ENCODE measurements around the gene NXPH1. TPM values are rescaled to one million over a fixed set of nuclear protein-coding genes. Genes with fewer than 3 reads are reported as not detected.

Gene NXPH1
- total RNA-seq, 1 donor from 2014 or later = not detected

- Mint-ChIP-seq H3K27me3 (ENCODE audit: low read depth) (peaks cover 5% of the 10 kb centered on the region), H3K4me3 (ENCODE audit: unreplicated experiment) (no peak overlapping the region), H3K9me3 (ENCODE audit: low read depth) (no peaks in the 10 kb centered on the region), H3K36me3 (ENCODE audit: low read depth) (no peaks in the 10 kb centered on the region), H3K27ac (ENCODE audit: unreplicated experiment) (no peak overlapping the region), H3K4me1 (ENCODE audit: low read depth) (no peaks in the 10 kb centered on the region)
- DNase-seq (ENCODE audit: low spot score) = no peak
- TF ChIP-seq CTCF (IDR thresholded peaks at IDR 0.05) = no peak
These were observed 156.8 kb downstream of the NXPH1 start for GRCh38 chr7:8590225-8590624.

- TF ChIP-seq CTCF (IDR thresholded peaks at IDR 0.05) = no peak
- Mint-ChIP-seq H3K4me1 (ENCODE audit: low read depth) (no peaks in the 10 kb centered on the region), H3K27me3 (ENCODE audit: low read depth) (peaks cover 5% of the 10 kb centered on the region), H3K4me3 (ENCODE audit: unreplicated experiment) (no peak overlapping the region), H3K36me3 (ENCODE audit: low read depth) (no peaks in the 10 kb centered on the region), H3K9me3 (ENCODE audit: low read depth) (no peaks in the 10 kb centered on the region), H3K27ac (ENCODE audit: unreplicated experiment) (no peak overlapping the region)
- no peak for DNase-seq (ENCODE audit: low spot score)
These were observed 157.4 kb downstream of the NXPH1 start for GRCh38 chr7:8590791-8591190.

- TF ChIP-seq CTCF (IDR thresholded peaks at IDR 0.05) = no peak
- peaks cover 5% of the 10 kb centered on the region for H3K27me3 Mint-ChIP-seq (ENCODE audit: low read depth)
- H3K27ac Mint-ChIP-seq (ENCODE audit: unreplicated experiment) = no peak overlapping the region
- H3K4me3 Mint-ChIP-seq (ENCODE audit: unreplicated experiment) = no peak overlapping the region
- H3K4me1 Mint-ChIP-seq (ENCODE audit: low read depth) = no peaks in the 10 kb centered on the region
- DNase-seq (ENCODE audit: low spot score) = no peak
- H3K36me3 Mint-ChIP-seq (ENCODE audit: low read depth) = no peaks in the 10 kb centered on the region
- H3K9me3 Mint-ChIP-seq (ENCODE audit: low read depth) = no peaks in the 10 kb centered on the region
These were observed 157.9 kb downstream of the NXPH1 start for GRCh38 chr7:8591289-8591688.

GRCh38 chr7:8592167-8592566, 158.8 kb downstream of the NXPH1 start:
- H3K4me1 Mint-ChIP-seq (ENCODE audit: low read depth) = no peaks in the 10 kb centered on the region
- TF ChIP-seq CTCF (IDR thresholded peaks at IDR 0.05) = no peak
- DNase-seq (ENCODE audit: low spot score) = no peak
- H3K27me3 Mint-ChIP-seq (ENCODE audit: low read depth) = peaks cover 5% of the 10 kb centered on the region
- H3K4me3 Mint-ChIP-seq (ENCODE audit: unreplicated experiment) = no peak overlapping the region
- no peak overlapping the region for H3K27ac Mint-ChIP-seq (ENCODE audit: unreplicated experiment)
- no peaks in the 10 kb centered on the region for H3K9me3 Mint-ChIP-seq (ENCODE audit: low read depth)
- no peaks in the 10 kb centered on the region for H3K36me3 Mint-ChIP-seq (ENCODE audit: low read depth)

- Mint-ChIP-seq H3K9me3 (ENCODE audit: low read depth) (no peaks in the 10 kb centered on the region), H3K36me3 (ENCODE audit: low read depth) (no peaks in the 10 kb centered on the region), H3K27ac (ENCODE audit: unreplicated experiment) (no peak overlapping the region), H3K27me3 (ENCODE audit: low read depth) (peaks cover 5% of the 10 kb centered on the region), H3K4me1 (ENCODE audit: low read depth) (no peaks in the 10 kb centered on the region), H3K4me3 (ENCODE audit: unreplicated experiment) (no peak overlapping the region)
- no peak for DNase-seq (ENCODE audit: low spot score)
- TF ChIP-seq CTCF (IDR thresholded peaks at IDR 0.05) = no peak
These were observed 160.7 kb downstream of the NXPH1 start for GRCh38 chr7:8594115-8594514.

Measured in chondrocyte (in vitro differentiated cells).